Kidney epithelial cell (primary cell): ENCODE results near the gene FLVCR1. TPM values are rescaled to one million over a fixed set of nuclear protein-coding genes. Genes with fewer than 3 reads are reported as not detected.

ENCODE experiments used
- DNase-seq: peaks from one replicate; pipeline ENCODE4 v3.0.0-alpha.2; 2010; ENCODE audit warnings: low read depth
- H3K27me3 ChIP-seq: 2 replicates; pipeline ENCODE4 v1.6.0; 2011; ENCODE audit warnings: low read length; ENCODE audit not compliant: control insufficient read depth, insufficient read depth
- H3K36me3 ChIP-seq: 2 replicates; pipeline ENCODE4 v1.5.1; 2011; ENCODE audit warnings: low read length; ENCODE audit not compliant: control insufficient read depth, insufficient read depth
- H3K4me3 ChIP-seq: 2 replicates; pipeline ENCODE4 v1.5.1; 2011; ENCODE audit warnings: low read depth, mild to moderate bottlenecking, control low read depth, low read length
- total RNA-seq: library from RNA; depleted of rRNA; stranded (reverse); fragments of >200 nt; gene quantifications from 2 replicates; pipeline ENCODE4 v1.2.3, GENCODE V29; 2015
- TF ChIP-seq, protein P1 (sequence below): IDR thresholded peaks from 2 replicates; pipeline ENCODE4 v1.5.1; 2011; ENCODE audit warnings: mild to moderate bottlenecking, moderate library complexity, low read length, control low read depth, inconsistent platforms; ENCODE audit not compliant: insufficient read depth, poor library complexity, severe bottlenecking

The FLVCR1 gene
- total RNA-seq, 1 donor from 2014 or later, result 3.9 TPM

DNA sequence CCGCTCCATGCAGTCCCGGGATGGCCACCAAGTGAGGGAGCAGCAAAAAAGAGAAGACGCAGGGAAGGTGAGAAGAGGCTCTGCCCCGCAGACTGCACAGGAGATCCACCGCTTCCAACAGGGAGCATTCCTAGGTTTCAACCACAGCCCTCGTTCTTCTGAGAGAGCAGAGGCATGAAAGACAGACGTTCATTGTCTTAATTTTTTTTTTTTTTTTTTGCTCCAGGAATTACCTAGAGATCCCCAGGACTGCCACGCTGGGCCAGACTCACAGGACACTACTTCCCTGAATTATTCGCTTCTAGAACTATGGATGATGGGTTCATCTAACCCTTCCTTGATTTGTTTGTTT is 59.0 kb downstream of the FLVCR1 start:
- Histone ChIP-seq H3K4me3 (no peak overlapping the region), H3K36me3 (no peaks in the 10 kb centered on the region), H3K27me3 (no peaks in the 10 kb centered on the region)
- TF ChIP-seq, protein P1, sequence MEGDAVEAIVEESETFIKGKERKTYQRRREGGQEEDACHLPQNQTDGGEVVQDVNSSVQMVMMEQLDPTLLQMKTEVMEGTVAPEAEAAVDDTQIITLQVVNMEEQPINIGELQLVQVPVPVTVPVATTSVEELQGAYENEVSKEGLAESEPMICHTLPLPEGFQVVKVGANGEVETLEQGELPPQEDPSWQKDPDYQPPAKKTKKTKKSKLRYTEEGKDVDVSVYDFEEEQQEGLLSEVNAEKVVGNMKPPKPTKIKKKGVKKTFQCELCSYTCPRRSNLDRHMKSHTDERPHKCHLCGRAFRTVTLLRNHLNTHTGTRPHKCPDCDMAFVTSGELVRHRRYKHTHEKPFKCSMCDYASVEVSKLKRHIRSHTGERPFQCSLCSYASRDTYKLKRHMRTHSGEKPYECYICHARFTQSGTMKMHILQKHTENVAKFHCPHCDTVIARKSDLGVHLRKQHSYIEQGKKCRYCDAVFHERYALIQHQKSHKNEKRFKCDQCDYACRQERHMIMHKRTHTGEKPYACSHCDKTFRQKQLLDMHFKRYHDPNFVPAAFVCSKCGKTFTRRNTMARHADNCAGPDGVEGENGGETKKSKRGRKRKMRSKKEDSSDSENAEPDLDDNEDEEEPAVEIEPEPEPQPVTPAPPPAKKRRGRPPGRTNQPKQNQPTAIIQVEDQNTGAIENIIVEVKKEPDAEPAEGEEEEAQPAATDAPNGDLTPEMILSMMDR, result no peak
- no peak for DNase-seq

- Histone ChIP-seq H3K36me3 (no peaks in the 10 kb centered on the region), H3K4me3 (no peak overlapping the region), H3K27me3 (no peaks in the 10 kb centered on the region)
- DNase-seq, result no peak
- TF ChIP-seq, protein P1, result no peak
These were observed 59.8 kb downstream of the FLVCR1 start for GRCh38 chr1:212917858-212918257.

DNA sequence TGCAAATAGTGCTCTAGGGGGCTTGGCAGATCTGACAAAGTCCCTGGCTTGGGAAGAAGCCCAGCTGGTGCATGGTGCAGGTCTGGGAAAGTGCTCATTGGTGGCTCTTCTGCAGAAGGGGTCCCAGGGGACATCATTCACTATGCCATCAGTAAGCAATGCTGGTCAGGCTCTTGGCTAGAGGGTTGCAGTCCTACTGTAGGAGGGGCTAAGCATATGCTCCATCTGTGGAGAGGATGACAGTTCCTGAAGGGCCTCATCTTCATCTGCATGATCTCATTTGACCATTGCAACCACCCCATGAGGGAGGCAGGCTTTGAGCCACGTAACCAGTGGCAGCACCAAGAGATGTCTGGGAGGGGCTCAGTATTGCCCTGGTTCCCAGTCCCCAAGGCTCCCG is 60.7 kb downstream of the FLVCR1 start:
- no peak overlapping the region for H3K4me3 ChIP-seq
- TF ChIP-seq, protein P1, result no peak

DNA sequence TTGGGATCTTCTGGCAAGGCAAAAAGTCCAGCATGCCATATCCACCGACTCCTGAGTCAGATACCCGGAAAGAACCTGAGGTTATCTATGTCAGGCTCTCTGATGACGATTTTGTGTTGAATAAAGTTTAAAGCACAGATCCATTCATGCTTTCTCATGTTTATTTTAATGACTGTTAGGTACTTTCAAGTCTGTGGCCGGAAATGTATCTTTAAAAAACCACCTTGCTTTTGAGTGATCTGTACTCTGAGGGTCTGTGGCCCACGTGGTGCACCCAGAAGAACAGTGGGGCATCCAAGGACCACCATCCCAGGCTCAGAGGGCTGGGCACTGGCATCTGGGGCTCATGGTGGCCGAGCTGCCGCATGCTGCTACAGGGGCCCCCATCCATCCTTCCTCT is 62.2 kb downstream of the FLVCR1 start:
- no peaks in the 10 kb centered on the region for H3K27me3 ChIP-seq
- H3K36me3 ChIP-seq, result no peaks in the 10 kb centered on the region
- TF ChIP-seq, protein P1, result no peak
- DNase-seq, result no peak
- H3K4me3 ChIP-seq, result no peak overlapping the region

More for the DNA sequence above, 60.7 kb downstream of the FLVCR1 start:
- H3K36me3 ChIP-seq, result no peaks in the 10 kb centered on the region
- DNase-seq, result no peak
- no peaks in the 10 kb centered on the region for H3K27me3 ChIP-seq

DNA sequence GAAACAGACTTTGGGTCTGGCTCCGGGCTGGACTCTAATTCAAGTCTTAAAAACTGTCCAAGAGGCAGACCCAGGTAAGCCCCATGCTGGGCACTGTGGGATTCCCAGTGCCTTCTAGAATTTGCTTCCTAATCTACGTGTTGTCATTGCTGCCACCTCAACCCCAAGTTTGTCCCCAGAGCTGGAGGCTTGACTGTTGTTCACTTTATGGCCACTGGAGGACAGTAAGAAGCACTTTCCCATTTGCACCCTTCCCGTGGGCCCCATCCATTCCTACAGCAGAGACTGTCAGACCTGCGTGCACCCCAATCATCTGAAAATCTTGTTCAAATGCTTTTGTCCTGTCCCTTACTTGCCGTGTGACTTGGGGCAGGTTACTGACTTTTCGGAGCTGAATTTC is 62.8 kb downstream of the FLVCR1 start:
- H3K36me3 ChIP-seq, result no peaks in the 10 kb centered on the region
- TF ChIP-seq, protein P1, result no peak
- DNase-seq, result no peak

GRCh38 chr1:212922016-212922415 is 63.9 kb downstream of the FLVCR1 start:
- Histone ChIP-seq H3K27me3 (no peaks in the 10 kb centered on the region), H3K36me3 (no peaks in the 10 kb centered on the region), H3K4me3 (no peak overlapping the region)
- TF ChIP-seq, protein P1, result no peak
- DNase-seq, result no peak

More for the DNA sequence above, 62.8 kb downstream of the FLVCR1 start:
- no peaks in the 10 kb centered on the region for H3K27me3 ChIP-seq
- no peak overlapping the region for H3K4me3 ChIP-seq
